ENCODE results near the gene HOXC11.

Gene HOXC11

DNA sequence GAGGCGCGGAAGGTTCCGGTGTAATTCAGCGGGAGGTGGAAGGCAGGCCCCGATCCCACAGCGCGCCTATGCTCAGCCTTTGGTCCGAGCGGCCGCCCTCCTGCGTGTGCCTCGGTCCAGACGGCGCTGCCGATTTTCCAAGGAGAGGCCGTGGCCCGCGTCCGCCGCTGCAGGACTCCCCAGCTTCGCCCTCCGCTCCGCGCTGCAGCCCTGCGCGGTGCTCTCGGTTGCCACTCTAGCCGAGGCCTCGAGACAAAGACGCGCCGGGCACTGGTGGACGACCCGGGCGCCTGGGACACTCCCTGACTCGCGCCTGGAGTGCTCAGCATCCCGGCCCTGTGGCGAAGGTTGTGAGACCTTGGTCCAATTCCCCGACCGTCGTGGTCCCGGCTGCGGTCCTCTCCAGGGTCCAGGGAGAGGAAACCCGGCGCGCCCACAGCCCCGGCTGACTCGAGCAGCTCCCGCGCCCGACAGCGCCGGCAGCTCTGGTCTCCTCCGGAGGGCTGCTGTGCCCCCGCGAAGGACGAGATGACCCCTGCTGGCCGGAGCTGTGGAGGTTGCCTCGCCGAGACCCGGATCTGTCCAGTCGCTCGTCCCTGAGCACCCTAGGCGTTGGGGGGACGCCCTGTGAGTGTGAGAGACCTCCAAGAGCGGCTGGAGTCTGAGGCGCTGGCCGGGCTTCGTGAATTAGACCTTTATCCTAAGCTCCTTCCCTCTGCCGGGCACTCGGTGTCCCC lies 11.7 kb upstream of the HOXC11 start:
- no peak overlapping the region for H2AFZ ChIP-seq (ENCODE audit: low read length, unreplicated experiment)
- no peaks in the 10 kb centered on the region for H3K4me1 ChIP-seq (ENCODE audit: control insufficient read depth, insufficient read depth, low read length, unreplicated experiment)
- no peak overlapping the region; the same call in 1 of the 2 replicates for H3K4me3 ChIP-seq (ENCODE audit: low read depth, low read length)
- no peaks in the 10 kb centered on the region for H3K36me3 ChIP-seq (ENCODE audit: insufficient read depth, low read length)
- no peak overlapping the region for H3K27ac ChIP-seq (ENCODE audit: low read depth, low read length)
- H3K79me2 ChIP-seq (ENCODE audit: control insufficient read depth, insufficient read depth, low read length, unreplicated experiment): no peaks in the 10 kb centered on the region
- H3K27me3 ChIP-seq (ENCODE audit: insufficient read depth, low read length): peaks cover 100% of the 10 kb centered on the region

DNA sequence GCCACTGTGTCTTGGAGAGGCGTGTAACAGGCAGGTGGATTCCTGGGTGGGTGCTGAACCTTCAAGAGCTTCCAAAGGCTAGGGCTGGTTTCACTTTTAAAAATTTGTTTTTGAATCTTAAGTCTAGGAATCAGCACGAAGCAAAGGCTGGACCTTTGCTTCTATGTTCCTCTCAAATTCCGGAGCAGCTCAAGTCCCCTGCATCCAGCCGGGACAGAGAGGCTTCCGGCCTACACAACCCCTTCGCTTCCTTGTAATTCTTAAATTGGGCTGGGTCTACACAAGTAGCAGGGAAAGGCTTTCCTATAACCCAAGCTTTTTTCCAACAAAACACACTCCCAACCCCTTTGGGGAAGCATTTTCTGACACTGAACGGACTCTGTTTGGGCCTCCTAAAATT lies 9.9 kb upstream of the HOXC11 start:
- H2AFZ ChIP-seq (ENCODE audit: low read length, unreplicated experiment): no peak overlapping the region
- no peak overlapping the region for H3K27ac ChIP-seq (ENCODE audit: low read depth, low read length)
- H3K36me3 ChIP-seq (ENCODE audit: insufficient read depth, low read length): no peaks in the 10 kb centered on the region
- peaks cover 100% of the 10 kb centered on the region for H3K27me3 ChIP-seq (ENCODE audit: insufficient read depth, low read length)
- no peak overlapping the region for H3K4me3 ChIP-seq (ENCODE audit: low read depth, low read length)
- H3K4me1 ChIP-seq (ENCODE audit: control insufficient read depth, insufficient read depth, low read length, unreplicated experiment): peaks cover 3% of the 10 kb centered on the region
- H3K79me2 ChIP-seq (ENCODE audit: control insufficient read depth, insufficient read depth, low read length, unreplicated experiment): no peaks in the 10 kb centered on the region

- no peak overlapping the region for H3K4me3 ChIP-seq (ENCODE audit: low read depth, low read length)
- H3K27me3 ChIP-seq (ENCODE audit: insufficient read depth, low read length): peaks cover 100% of the 10 kb centered on the region
- no peaks in the 10 kb centered on the region for H3K79me2 ChIP-seq (ENCODE audit: control insufficient read depth, insufficient read depth, low read length, unreplicated experiment)
- H3K4me1 ChIP-seq (ENCODE audit: control insufficient read depth, insufficient read depth, low read length, unreplicated experiment): peaks cover 3% of the 10 kb centered on the region
- no peak overlapping the region for H2AFZ ChIP-seq (ENCODE audit: low read length, unreplicated experiment)
- H3K36me3 ChIP-seq (ENCODE audit: insufficient read depth, low read length): no peaks in the 10 kb centered on the region
- no peak overlapping the region for H3K27ac ChIP-seq (ENCODE audit: low read depth, low read length)
Observed at GRCh38 chr12:53963434-53964314, 9.3 kb upstream of the HOXC11 start.

DNA sequence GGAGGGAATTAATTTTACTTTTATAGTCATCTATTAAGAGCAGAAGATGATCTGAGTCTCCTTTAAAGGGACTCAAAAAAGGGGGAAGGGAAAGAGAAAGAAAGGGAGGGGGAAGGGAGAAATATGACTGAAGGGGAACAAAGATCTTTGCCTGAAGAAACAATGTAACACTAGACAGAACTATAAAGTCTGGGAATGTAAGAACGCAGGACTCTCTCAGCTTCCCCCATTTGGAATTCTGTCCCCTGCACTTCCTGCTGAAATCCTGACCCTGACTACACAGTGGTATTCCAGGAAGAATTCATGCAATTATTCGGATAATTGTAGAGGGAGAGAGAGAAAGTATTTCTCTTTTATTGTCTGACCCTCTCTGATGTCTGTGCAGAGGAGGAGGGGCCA lies 8.6 kb upstream of the HOXC11 start:
- Histone ChIP-seq H3K27me3 (ENCODE audit: insufficient read depth, low read length) (peaks cover 100% of the 10 kb centered on the region), H3K36me3 (ENCODE audit: insufficient read depth, low read length) (no peaks in the 10 kb centered on the region), H3K4me3 (ENCODE audit: low read depth, low read length) (no peak overlapping the region), H2AFZ (ENCODE audit: low read length, unreplicated experiment) (no peak overlapping the region), H3K4me1 (ENCODE audit: control insufficient read depth, insufficient read depth, low read length, unreplicated experiment) (peaks cover 3% of the 10 kb centered on the region), H3K79me2 (ENCODE audit: control insufficient read depth, insufficient read depth, low read length, unreplicated experiment) (no peaks in the 10 kb centered on the region), H3K27ac (ENCODE audit: low read depth, low read length) (no peak overlapping the region)

DNA sequence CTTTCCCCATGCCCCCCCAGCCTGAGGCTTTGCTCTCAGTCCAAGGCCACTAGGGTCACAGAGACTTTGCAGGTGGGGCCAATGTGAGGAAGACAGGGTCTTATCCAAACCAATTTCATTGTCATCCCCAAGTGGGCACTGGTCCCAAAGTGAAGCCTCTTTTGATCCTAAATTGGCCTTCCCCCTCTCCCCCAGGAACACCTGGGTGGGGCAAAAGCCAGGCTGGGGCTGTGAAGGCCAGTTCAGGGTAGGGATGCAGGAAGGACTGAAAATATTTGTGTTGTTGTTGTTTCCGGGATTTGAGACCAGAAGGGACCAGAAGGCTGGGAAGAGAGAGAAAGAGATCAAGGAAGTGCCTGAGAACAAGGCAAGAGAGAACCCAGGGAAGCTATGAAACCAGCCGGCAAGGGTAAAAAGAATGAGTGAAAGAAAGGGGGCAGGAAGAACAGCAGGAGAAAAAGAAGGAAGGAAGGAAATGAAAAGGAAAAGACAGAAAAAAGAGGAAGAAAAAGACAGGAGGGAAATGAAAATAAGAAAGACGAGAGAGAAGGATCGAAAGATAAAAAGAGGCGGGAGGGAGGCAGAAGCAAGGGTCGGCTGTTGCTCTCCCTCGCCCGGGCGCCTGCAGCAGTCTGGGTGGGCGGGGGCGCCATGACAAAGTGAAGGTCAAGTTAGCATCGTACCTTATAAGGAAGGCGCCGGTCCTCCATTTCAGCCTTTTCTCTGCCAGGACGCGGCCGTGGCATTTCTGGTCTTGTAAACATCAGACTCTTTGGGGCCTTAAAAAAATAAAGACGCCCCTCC lies 7.4 kb upstream of the HOXC11 start:
- H3K4me1 ChIP-seq (ENCODE audit: control insufficient read depth, insufficient read depth, low read length, unreplicated experiment): peaks cover 3% of the 10 kb centered on the region
- H3K79me2 ChIP-seq (ENCODE audit: control insufficient read depth, insufficient read depth, low read length, unreplicated experiment): no peaks in the 10 kb centered on the region
- H3K4me3 ChIP-seq (ENCODE audit: low read depth, low read length): peak overlapping the region; percentile 49
- H3K27ac ChIP-seq (ENCODE audit: low read depth, low read length): no peak overlapping the region
- peaks cover 100% of the 10 kb centered on the region for H3K27me3 ChIP-seq (ENCODE audit: insufficient read depth, low read length)
- peak overlapping the region; percentile 21 for H2AFZ ChIP-seq (ENCODE audit: low read length, unreplicated experiment)
- no peaks in the 10 kb centered on the region for H3K36me3 ChIP-seq (ENCODE audit: insufficient read depth, low read length)

- H3K36me3 ChIP-seq (ENCODE audit: insufficient read depth, low read length): no peaks in the 10 kb centered on the region
- H2AFZ ChIP-seq (ENCODE audit: low read length, unreplicated experiment): no peak overlapping the region
- no peaks in the 10 kb centered on the region for H3K79me2 ChIP-seq (ENCODE audit: control insufficient read depth, insufficient read depth, low read length, unreplicated experiment)
- H3K27me3 ChIP-seq (ENCODE audit: insufficient read depth, low read length): peaks cover 100% of the 10 kb centered on the region
- H3K4me3 ChIP-seq (ENCODE audit: low read depth, low read length): peak overlapping the region; percentile 49
- no peak overlapping the region for H3K27ac ChIP-seq (ENCODE audit: low read depth, low read length)
- peaks cover 3% of the 10 kb centered on the region for H3K4me1 ChIP-seq (ENCODE audit: control insufficient read depth, insufficient read depth, low read length, unreplicated experiment)
Observed at GRCh38 chr12:53966085-53966384, 6.9 kb upstream of the HOXC11 start.

DNA sequence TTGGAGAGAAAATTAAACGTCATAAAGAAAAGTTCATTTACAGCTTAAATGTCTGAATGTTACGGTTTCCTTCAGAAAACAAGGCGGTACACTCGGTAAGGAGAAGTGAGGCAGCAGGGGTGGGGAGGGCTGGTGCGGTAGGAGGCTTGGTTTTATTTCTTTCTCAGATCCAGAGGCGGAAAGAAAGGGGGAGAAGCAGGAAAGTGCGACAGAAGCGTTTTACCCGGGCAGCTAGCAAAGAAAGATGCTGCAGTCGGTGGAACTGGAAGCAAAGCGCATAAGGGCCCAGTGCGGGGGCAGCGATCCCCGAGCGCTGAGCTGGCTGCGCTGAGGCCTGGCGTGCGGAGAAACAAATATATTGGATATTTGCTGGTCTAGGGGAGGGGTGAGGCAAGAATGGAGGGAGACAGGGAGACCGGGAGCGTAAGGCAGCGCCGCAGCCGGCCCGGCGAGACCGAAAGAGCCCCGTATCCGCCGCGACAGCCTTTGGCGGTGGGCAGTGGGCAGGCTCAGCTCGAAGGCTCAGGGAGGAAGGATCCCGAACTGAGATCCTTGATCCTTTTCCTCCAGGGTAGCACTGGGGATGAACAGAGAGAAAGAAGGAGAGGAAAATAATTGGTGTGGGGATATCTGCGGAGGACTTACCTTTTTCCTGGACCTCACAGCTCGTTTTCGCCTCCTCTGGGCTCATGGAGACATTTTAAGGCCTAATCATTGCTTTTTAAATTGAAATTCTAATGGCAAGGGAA lies 6.4 kb upstream of the HOXC11 start:
- Histone ChIP-seq H3K27ac (ENCODE audit: low read depth, low read length) (no peak overlapping the region), H3K27me3 (ENCODE audit: insufficient read depth, low read length) (peaks cover 100% of the 10 kb centered on the region), H3K4me3 (ENCODE audit: low read depth, low read length) (0 out of 2 replicates have a peak overlapping the region, but pooled peaks have one; percentile 49), H3K79me2 (ENCODE audit: control insufficient read depth, insufficient read depth, low read length, unreplicated experiment) (no peaks in the 10 kb centered on the region), H2AFZ (ENCODE audit: low read length, unreplicated experiment) (no peak overlapping the region), H3K36me3 (ENCODE audit: insufficient read depth, low read length) (no peaks in the 10 kb centered on the region), H3K4me1 (ENCODE audit: control insufficient read depth, insufficient read depth, low read length, unreplicated experiment) (peaks cover 3% of the 10 kb centered on the region)

- Histone ChIP-seq H3K4me3 (ENCODE audit: low read depth, low read length) (no peak overlapping the region), H3K79me2 (ENCODE audit: control insufficient read depth, insufficient read depth, low read length, unreplicated experiment) (no peaks in the 10 kb centered on the region), H2AFZ (ENCODE audit: low read length, unreplicated experiment) (no peak overlapping the region), H3K27ac (ENCODE audit: low read depth, low read length) (no peak overlapping the region), H3K27me3 (ENCODE audit: insufficient read depth, low read length) (peaks cover 100% of the 10 kb centered on the region), H3K4me1 (ENCODE audit: control insufficient read depth, insufficient read depth, low read length, unreplicated experiment) (peaks cover 3% of the 10 kb centered on the region), H3K36me3 (ENCODE audit: insufficient read depth, low read length) (no peaks in the 10 kb centered on the region)
Observed at GRCh38 chr12:53967421-53967925, 5.5 kb upstream of the HOXC11 start.

- peaks cover 3% of the 10 kb centered on the region for H3K4me1 ChIP-seq (ENCODE audit: control insufficient read depth, insufficient read depth, low read length, unreplicated experiment)
- H2AFZ ChIP-seq (ENCODE audit: low read length, unreplicated experiment): no peak overlapping the region
- no peak overlapping the region for H3K4me3 ChIP-seq (ENCODE audit: low read depth, low read length)
- H3K79me2 ChIP-seq (ENCODE audit: control insufficient read depth, insufficient read depth, low read length, unreplicated experiment): no peaks in the 10 kb centered on the region
- H3K36me3 ChIP-seq (ENCODE audit: insufficient read depth, low read length): no peaks in the 10 kb centered on the region
- no peak overlapping the region for H3K27ac ChIP-seq (ENCODE audit: low read depth, low read length)
- H3K27me3 ChIP-seq (ENCODE audit: insufficient read depth, low read length): peaks cover 100% of the 10 kb centered on the region
Observed at GRCh38 chr12:53968214-53969127, 4.5 kb upstream of the HOXC11 start.
